ENCODE data around the gene KRT37.

Gene KRT37

GRCh38 chr17:41466988-41467387 is 42.6 kb upstream of the KRT37 start, which contains the start of gene KRT32:
Gene KRT32, minus strand, starts transcription at chr17:41467386. Its CDS starts 61 bp downstream, at chr17:41467325.
- no peaks in the 10 kb centered on the region for H4K20me1 ChIP-seq (ENCODE audit: insufficient read depth, low read length)
- no peak within 1 kb of the TSS for H3K9ac ChIP-seq (ENCODE audit: low read length)
- no peak within 1 kb of the TSS for H3K4me2 ChIP-seq (ENCODE audit: low read length)
- TF ChIP-seq, protein P1, sequence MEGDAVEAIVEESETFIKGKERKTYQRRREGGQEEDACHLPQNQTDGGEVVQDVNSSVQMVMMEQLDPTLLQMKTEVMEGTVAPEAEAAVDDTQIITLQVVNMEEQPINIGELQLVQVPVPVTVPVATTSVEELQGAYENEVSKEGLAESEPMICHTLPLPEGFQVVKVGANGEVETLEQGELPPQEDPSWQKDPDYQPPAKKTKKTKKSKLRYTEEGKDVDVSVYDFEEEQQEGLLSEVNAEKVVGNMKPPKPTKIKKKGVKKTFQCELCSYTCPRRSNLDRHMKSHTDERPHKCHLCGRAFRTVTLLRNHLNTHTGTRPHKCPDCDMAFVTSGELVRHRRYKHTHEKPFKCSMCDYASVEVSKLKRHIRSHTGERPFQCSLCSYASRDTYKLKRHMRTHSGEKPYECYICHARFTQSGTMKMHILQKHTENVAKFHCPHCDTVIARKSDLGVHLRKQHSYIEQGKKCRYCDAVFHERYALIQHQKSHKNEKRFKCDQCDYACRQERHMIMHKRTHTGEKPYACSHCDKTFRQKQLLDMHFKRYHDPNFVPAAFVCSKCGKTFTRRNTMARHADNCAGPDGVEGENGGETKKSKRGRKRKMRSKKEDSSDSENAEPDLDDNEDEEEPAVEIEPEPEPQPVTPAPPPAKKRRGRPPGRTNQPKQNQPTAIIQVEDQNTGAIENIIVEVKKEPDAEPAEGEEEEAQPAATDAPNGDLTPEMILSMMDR (IDR thresholded peaks at IDR 0.05; ENCODE audit: low read length) = no peak
- no peak for TF ChIP-seq EZH2 (IDR thresholded peaks at IDR 0.05; ENCODE audit: borderline replicate concordance, low read length)
- no peaks in the 10 kb centered on the region for H3K36me3 ChIP-seq (ENCODE audit: insufficient read depth, low read length)
- H3K27ac ChIP-seq (ENCODE audit: low read depth, low read length, poor library complexity, severe bottlenecking) = no peak within 1 kb of the TSS
- H3K9me2 ChIP-seq (ENCODE audit: low read depth, low read length) = no peaks in the 10 kb centered on the region
- H3K9me3 ChIP-seq (ENCODE audit: low read length) = no peaks in the 10 kb centered on the region
- no peaks in the 10 kb centered on the region; the same call in 1 of the 2 replicates for H3K27me3 ChIP-seq (ENCODE audit: insufficient read depth, low read length)
- no peak within 1 kb of the TSS for H3K4me3 ChIP-seq (ENCODE audit: low read depth, low read length, poor library complexity, severe bottlenecking)
- no peaks in the 10 kb centered on the region for H3K79me2 ChIP-seq (ENCODE audit: insufficient read depth, low read length)
- no peaks in the 10 kb centered on the region for H3F3A ChIP-seq (ENCODE audit: insufficient read depth, low read length)
- no peaks in the 10 kb centered on the region for H3K4me1 ChIP-seq (ENCODE audit: insufficient read depth, low read length, severe bottlenecking)
- H2AFZ ChIP-seq (ENCODE audit: low read length) = no peak within 1 kb of the TSS

DNA sequence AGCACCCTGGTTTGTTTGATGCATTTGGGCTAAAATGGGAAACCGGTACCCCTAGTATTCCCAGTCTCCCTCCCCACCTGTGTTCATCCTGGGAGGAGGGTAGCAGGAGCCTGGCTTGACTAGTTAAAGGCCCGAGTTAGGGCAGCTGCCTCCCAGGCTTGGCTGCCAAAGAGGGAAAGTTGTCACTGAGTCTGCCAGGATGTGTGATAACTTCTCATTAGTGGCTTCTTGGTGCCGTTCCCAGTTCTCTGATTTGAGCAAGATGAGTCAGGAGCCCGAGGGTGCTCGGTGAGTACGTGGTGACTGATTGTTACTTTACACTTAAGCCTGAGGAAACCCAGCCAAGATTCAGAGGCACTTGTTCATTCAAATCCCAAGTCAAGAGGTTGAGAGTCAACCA is 40.3 kb upstream of the KRT37 start:
- no peaks in the 10 kb centered on the region; the same call in 1 of the 2 replicates for H3K27me3 ChIP-seq (ENCODE audit: insufficient read depth, low read length)
- no peaks in the 10 kb centered on the region for H3K9me3 ChIP-seq (ENCODE audit: low read length)
- TF ChIP-seq, protein P1 (IDR thresholded peaks at IDR 0.05; ENCODE audit: low read length) = no peak
- TF ChIP-seq EZH2 (IDR thresholded peaks at IDR 0.05; ENCODE audit: borderline replicate concordance, low read length) = no peak
- H3F3A ChIP-seq (ENCODE audit: insufficient read depth, low read length) = no peaks in the 10 kb centered on the region
- H3K4me2 ChIP-seq (ENCODE audit: low read length) = no peak overlapping the region
- H2AFZ ChIP-seq (ENCODE audit: low read length) = no peak overlapping the region
- no peaks in the 10 kb centered on the region for H3K79me2 ChIP-seq (ENCODE audit: insufficient read depth, low read length)
- H3K9me2 ChIP-seq (ENCODE audit: low read depth, low read length) = no peaks in the 10 kb centered on the region
- no peaks in the 10 kb centered on the region for H4K20me1 ChIP-seq (ENCODE audit: insufficient read depth, low read length)
- no peak overlapping the region for H3K9ac ChIP-seq (ENCODE audit: low read length)
- no peaks in the 10 kb centered on the region for H3K36me3 ChIP-seq (ENCODE audit: insufficient read depth, low read length)
- no peaks in the 10 kb centered on the region for H3K4me1 ChIP-seq (ENCODE audit: insufficient read depth, low read length, severe bottlenecking)
- H3K4me3 ChIP-seq (ENCODE audit: low read depth, low read length, poor library complexity, severe bottlenecking) = no peak overlapping the region
- no peak overlapping the region for H3K27ac ChIP-seq (ENCODE audit: low read depth, low read length, poor library complexity, severe bottlenecking)

DNA sequence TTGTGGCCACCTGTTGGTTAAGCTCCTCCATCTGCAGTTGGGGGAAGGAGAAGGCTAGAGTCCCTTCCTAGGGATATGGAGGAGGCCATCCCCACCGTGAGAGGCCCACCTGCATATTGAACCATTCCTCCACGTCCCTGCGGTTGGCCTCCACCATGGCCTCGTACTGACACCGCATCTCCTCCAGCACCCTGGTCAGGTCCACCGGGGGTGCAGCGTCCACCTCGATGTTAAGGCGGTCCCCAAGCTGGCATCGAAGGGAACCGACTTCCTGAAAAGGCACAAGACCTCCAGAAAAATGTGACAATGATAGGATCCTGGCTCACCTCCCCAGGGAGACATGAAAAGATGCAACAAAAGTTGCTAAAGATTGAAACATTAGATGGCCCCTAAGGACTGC is 39.8 kb upstream of the KRT37 start:
- no peak overlapping the region for H2AFZ ChIP-seq (ENCODE audit: low read length)
- H3K4me2 ChIP-seq (ENCODE audit: low read length) = no peak overlapping the region
- no peaks in the 10 kb centered on the region for H3K4me1 ChIP-seq (ENCODE audit: insufficient read depth, low read length, severe bottlenecking)
- H3K9ac ChIP-seq (ENCODE audit: low read length) = no peak overlapping the region
- H3K27me3 ChIP-seq (ENCODE audit: insufficient read depth, low read length) = peaks cover 4% of the 10 kb centered on the region; the same call in 1 of the 2 replicates
- no peaks in the 10 kb centered on the region for H3K9me3 ChIP-seq (ENCODE audit: low read length)
- no peaks in the 10 kb centered on the region for H3K36me3 ChIP-seq (ENCODE audit: insufficient read depth, low read length)
- no peaks in the 10 kb centered on the region for H3K9me2 ChIP-seq (ENCODE audit: low read depth, low read length)
- no peak overlapping the region for H3K27ac ChIP-seq (ENCODE audit: low read depth, low read length, poor library complexity, severe bottlenecking)
- H3F3A ChIP-seq (ENCODE audit: insufficient read depth, low read length) = no peaks in the 10 kb centered on the region
- no peaks in the 10 kb centered on the region for H3K79me2 ChIP-seq (ENCODE audit: insufficient read depth, low read length)
- no peaks in the 10 kb centered on the region for H4K20me1 ChIP-seq (ENCODE audit: insufficient read depth, low read length)
- H3K4me3 ChIP-seq (ENCODE audit: low read depth, low read length, poor library complexity, severe bottlenecking) = no peak overlapping the region
- TF ChIP-seq EZH2 (IDR thresholded peaks at IDR 0.05; ENCODE audit: borderline replicate concordance, low read length) = no peak
- TF ChIP-seq, protein P1 (IDR thresholded peaks at IDR 0.05; ENCODE audit: low read length) = no peak
